ENCODE data around the gene MRPL49. TPM values are rescaled to one million over a fixed set of nuclear protein-coding genes. Genes with fewer than 3 reads are reported as not detected.

The MRPL49 gene
- total and polyA plus RNA-seq, 2 donors (not counting 1 experiment from before 2014, with no cell fraction given) = 39.6 to 48.5 TPM

DNA sequence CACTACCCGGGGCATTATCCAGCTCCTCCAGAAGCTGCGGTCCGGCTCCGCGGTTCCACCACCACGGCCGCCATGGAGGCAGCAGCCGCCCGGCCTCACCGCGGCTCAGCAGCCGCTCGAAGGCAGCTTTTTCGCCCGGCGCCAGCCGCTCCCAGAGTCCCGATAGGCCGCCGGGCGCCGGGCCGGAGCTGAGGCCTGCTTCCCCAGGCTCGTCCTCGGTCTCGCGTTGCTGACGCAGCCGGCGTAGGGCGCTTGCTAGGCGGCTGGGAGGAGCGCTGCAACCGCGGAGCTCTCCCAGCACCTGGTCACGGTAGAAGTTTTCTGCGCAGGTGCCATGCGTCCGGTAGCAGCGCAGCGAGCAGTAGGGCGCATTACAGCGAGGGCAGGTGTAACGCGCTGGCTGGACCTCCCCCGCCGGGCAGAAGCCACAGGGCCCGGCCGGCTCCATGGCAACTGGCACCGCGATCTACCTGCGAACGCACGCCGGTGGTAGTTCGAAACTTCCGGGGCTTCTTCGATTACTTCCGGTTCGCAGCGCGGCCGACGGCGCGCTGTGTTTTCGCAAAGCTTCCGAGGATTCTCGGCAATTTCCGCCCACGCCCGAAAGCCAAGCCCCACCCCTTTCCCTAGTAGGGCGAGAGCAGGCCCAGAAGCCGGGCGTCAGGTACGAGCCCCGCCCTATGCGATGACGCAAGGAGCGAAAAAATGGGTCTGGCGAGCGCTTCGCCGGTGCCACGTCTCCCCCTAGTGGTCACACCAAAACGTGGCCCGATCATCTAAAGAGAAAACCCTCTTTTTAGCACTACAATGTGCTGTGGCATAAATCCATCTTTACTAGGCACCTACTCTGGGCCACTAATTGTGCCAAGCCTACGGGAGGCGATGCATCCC lies 4.7 kb upstream of the MRPL49 start, which contains the start of gene ZNHIT2:
Gene ZNHIT2 (minus strand): TSS at position 496 of the 891 bp plus-strand sequence. CDS start 48 bp downstream, at position 448.
- CTCF ChIA-PET = interaction anchor here (0.7 to 5.0 kb wide), 14 partner anchors 8 to 429 kb away, joined by 3 to 47 read pairs (median 12); partner anchors contain the start of genes ARL2, CAPN1, CDC42BPG and SPDYC
- Mint-ChIP-seq H3K4me3 (peak within 1 kb of the TSS; percentile 91), H3K27me3 (no peaks in the 10 kb centered on the region), H3K9me3 (ENCODE audit: insufficient read depth) (no peaks in the 10 kb centered on the region), H3K27ac (peak within 1 kb of the TSS; percentile 91), H3K4me1 (peaks cover 71% of the 10 kb centered on the region)
- DNase-seq (peak; percentile 100), ATAC-seq (ENCODE audit: low read depth) (peak; percentile 74)
- Histone ChIP-seq H3K4me3 (ENCODE audit: control extremely low read depth in 1 of 5, extremely low read depth in 1 of 5, insufficient read depth in 1 of 5, low read depth in 2 of 5, low read length in 4 of 5) (peak within 1 kb of the TSS; percentile 0 to 80 (median 80)), H3K9ac (ENCODE audit: low read length) (peak within 1 kb of the TSS; percentile 84), H3K9me3 (ENCODE audit: control extremely low read depth in 1 of 3, control insufficient read depth in 2 of 3, insufficient read depth in 1 of 3, low read length in 2 of 3) (no peaks in the 10 kb centered on the region), H4K20me1 (ENCODE audit: control insufficient read depth, insufficient read depth, low read length, poor library complexity, severe bottlenecking) (peaks cover 31% of the 10 kb centered on the region), H3K27me3 (replicated peaks in 1 of 4; ENCODE audit: control extremely low read depth in 1 of 4, control insufficient read depth in 3 of 4, insufficient read depth in 4 of 4, low read length in 3 of 4) (no peaks in the 10 kb centered on the region), H2AFZ (ENCODE audit: insufficient read depth, low read depth, low read length, poor library complexity, severe bottlenecking) (peak within 1 kb of the TSS; percentile 58), H3K4me1 (ENCODE audit: control insufficient read depth in 2 of 2, insufficient read depth in 2 of 2, low read length in 2 of 2) (peaks cover 38 to 60% of the 10 kb centered on the region in 2 donors), H3K27ac (ENCODE audit: low read length in 2 of 2) (peak within 1 kb of the TSS; percentile 69 to 96), H3K79me2 (ENCODE audit: control insufficient read depth, insufficient read depth, low read length) (peaks cover 78% of the 10 kb centered on the region), H3K4me2 (replicated peaks; ENCODE audit: low read depth, low read length, poor library complexity, severe bottlenecking) (peak within 1 kb of the TSS; percentile 96), H3K36me3 (replicated peaks in 1 of 2; ENCODE audit: control extremely low read depth in 1 of 2, control insufficient read depth in 1 of 2, extremely low read depth in 1 of 2, insufficient read depth in 2 of 2, low read length in 1 of 2) (peaks cover 0 to 42% of the 10 kb centered on the region in 2 experiments)
- POLR2A ChIA-PET = interaction anchor here (0.6 to 7.3 kb wide), 13 partner anchors 9 to 885 kb away, joined by 3 to 160 read pairs (median 4); partner anchors contain the start of genes ARL2, CAPN1, MUS81 and POLA2
- intact Hi-C loops (cut with micrococcal nuclease) = loop anchor here (1.0 to 10.0 kb wide), 9 partner anchors 15 to 497 kb away; partner anchors contain the start of genes ATG2A, CDCA5, MAP3K11 and PCNX3
- TF ChIP-seq EZH2 (IDR thresholded peaks at IDR 0.05; ENCODE audit: borderline replicate concordance, insufficient read depth, low read depth, low read length, poor library complexity, severe bottlenecking) = no peak
- TF ChIP-seq, protein P1, sequence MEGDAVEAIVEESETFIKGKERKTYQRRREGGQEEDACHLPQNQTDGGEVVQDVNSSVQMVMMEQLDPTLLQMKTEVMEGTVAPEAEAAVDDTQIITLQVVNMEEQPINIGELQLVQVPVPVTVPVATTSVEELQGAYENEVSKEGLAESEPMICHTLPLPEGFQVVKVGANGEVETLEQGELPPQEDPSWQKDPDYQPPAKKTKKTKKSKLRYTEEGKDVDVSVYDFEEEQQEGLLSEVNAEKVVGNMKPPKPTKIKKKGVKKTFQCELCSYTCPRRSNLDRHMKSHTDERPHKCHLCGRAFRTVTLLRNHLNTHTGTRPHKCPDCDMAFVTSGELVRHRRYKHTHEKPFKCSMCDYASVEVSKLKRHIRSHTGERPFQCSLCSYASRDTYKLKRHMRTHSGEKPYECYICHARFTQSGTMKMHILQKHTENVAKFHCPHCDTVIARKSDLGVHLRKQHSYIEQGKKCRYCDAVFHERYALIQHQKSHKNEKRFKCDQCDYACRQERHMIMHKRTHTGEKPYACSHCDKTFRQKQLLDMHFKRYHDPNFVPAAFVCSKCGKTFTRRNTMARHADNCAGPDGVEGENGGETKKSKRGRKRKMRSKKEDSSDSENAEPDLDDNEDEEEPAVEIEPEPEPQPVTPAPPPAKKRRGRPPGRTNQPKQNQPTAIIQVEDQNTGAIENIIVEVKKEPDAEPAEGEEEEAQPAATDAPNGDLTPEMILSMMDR (IDR thresholded peaks at IDR 0.05) = peak; percentile 92
- under 1% methylated on average over 89 of the region's 89 CpGs for WGBS (ENCODE audit: insufficient coverage)

Data from B cell (primary cell).